ENCODE data around the gene SPACA7. TPM values are rescaled to one million over a fixed set of nuclear protein-coding genes. Genes with fewer than 3 reads are reported as not detected.

Gene SPACA7
- total RNA-seq, 1 donor from 2014 or later, result not detected

DNA sequence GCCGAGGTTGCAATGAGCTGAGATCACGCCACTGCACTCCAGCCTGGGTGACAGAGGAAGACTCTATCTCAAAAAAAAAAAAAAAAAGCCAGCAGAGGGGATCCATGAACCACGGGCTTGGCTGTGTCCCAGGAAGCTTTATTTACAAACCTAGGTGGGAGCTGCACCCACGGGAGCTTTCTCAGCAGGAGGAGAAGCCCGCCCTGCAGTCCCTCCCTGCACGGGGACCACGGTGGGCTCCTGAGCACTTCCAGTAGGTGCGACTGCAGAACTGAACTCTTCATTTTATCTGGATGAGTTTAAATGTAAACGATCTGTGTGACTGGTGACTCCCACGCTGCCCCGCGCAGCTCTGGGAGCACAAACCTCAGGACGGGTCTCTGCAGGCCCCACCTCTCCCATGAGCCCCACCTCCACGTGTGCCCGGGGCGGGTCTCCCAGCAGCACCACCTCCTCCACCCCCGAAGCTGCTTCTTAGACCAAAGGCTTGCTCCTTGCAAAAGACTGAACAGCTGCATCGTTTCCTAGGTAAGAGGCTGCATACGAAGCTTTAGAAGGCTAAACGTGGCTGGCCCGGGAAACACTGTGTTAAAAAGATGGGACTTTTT is 66.4 kb downstream of the SPACA7 start:
- TF ChIP-seq, protein P1, sequence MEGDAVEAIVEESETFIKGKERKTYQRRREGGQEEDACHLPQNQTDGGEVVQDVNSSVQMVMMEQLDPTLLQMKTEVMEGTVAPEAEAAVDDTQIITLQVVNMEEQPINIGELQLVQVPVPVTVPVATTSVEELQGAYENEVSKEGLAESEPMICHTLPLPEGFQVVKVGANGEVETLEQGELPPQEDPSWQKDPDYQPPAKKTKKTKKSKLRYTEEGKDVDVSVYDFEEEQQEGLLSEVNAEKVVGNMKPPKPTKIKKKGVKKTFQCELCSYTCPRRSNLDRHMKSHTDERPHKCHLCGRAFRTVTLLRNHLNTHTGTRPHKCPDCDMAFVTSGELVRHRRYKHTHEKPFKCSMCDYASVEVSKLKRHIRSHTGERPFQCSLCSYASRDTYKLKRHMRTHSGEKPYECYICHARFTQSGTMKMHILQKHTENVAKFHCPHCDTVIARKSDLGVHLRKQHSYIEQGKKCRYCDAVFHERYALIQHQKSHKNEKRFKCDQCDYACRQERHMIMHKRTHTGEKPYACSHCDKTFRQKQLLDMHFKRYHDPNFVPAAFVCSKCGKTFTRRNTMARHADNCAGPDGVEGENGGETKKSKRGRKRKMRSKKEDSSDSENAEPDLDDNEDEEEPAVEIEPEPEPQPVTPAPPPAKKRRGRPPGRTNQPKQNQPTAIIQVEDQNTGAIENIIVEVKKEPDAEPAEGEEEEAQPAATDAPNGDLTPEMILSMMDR (conservative IDR thresholded peaks at IDR 0.05; ENCODE audit: low read depth, low read length), result no peak
- no peak for DNase-seq (ENCODE audit: low read depth)
- H3K4me3 ChIP-seq (ENCODE audit: low read depth, low read length), result no peak overlapping the region

GRCh38 chr13:112443191-112443994 is 67.2 kb downstream of the SPACA7 start:
- TF ChIP-seq, protein P1 (conservative IDR thresholded peaks at IDR 0.05; ENCODE audit: low read depth, low read length), result peak; percentile 63
- no peak overlapping the region for H3K4me3 ChIP-seq (ENCODE audit: low read depth, low read length)
- no peak for DNase-seq (ENCODE audit: low read depth)

DNA sequence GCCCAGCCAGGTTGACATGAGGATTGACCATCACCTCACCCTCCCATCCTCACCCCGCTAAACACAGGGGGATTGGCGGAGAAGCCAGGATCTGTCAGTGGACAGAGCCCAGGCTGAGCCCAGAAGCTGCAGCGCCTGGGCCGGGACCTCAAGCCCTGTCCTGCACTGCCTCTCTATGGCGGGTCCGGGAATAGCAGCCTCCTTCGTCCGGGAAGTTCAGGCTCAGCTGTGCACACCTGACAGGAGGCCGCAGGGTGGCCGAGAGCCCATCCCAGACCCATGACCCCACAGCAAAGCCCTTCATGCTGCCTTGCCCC is 67.8 kb downstream of the SPACA7 start:
- no peak overlapping the region for H3K4me3 ChIP-seq (ENCODE audit: low read depth, low read length)
- DNase-seq (ENCODE audit: low read depth), result no peak
- TF ChIP-seq, protein P1 (conservative IDR thresholded peaks at IDR 0.05; ENCODE audit: low read depth, low read length), result peak; percentile 89

GRCh38 chr13:112444416-112445399 is 68.6 kb downstream of the SPACA7 start:
- TF ChIP-seq, protein P1 (conservative IDR thresholded peaks at IDR 0.05; ENCODE audit: low read depth, low read length), result no peak
- DNase-seq (ENCODE audit: low read depth), result no peak
- H3K4me3 ChIP-seq (ENCODE audit: low read depth, low read length), result no peak overlapping the region

GRCh38 chr13:112445411-112446271 is 69.5 kb downstream of the SPACA7 start:
- no peak for DNase-seq (ENCODE audit: low read depth)
- no peak overlapping the region for H3K4me3 ChIP-seq (ENCODE audit: low read depth, low read length)
- TF ChIP-seq, protein P1 (conservative IDR thresholded peaks at IDR 0.05; ENCODE audit: low read depth, low read length), result no peak

- no peak overlapping the region for H3K4me3 ChIP-seq (ENCODE audit: low read depth, low read length)
- no peak for DNase-seq (ENCODE audit: low read depth)
- TF ChIP-seq, protein P1 (conservative IDR thresholded peaks at IDR 0.05; ENCODE audit: low read depth, low read length), result no peak
Measured at GRCh38 chr13:112446347-112446861, 70.2 kb downstream of the SPACA7 start.
